ENCODE data around the gene PCNX2.

Gene PCNX2

DNA sequence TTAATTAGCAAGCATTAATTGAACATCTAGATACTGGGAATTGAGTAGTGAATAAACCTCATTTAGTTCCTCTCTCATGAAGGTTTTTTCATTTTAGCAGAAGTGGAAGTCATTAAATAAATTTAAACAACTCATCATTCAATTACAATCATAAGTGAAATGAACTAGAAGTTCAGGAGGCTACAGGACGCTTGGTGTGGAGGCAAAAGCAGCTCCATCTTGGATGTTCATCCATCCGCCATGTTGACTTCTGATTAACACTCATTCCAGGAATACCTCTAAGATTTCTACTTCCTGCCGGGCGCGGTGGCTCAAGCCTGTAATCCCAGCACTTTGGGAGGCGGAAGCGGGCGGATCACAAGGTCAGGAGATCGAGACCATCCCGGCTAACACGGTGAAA is 356.6 kb downstream of the PCNX2 start:
- Histone ChIP-seq H3K27ac (ENCODE audit: insufficient read depth, low read length, poor library complexity, severe bottlenecking) (no peak overlapping the region), H3K27me3 (replicated peaks; ENCODE audit: control insufficient read depth, insufficient read depth, low read length, poor library complexity, severe bottlenecking) (no peaks in the 10 kb centered on the region), H3K4me3 (ENCODE audit: insufficient read depth, low read depth, low read length, poor library complexity, severe bottlenecking) (no peak overlapping the region), H3K9me3 (ENCODE audit: control insufficient read depth, low read length) (no peaks in the 10 kb centered on the region), H3K36me3 (ENCODE audit: control insufficient read depth, insufficient read depth, low read length) (no peaks in the 10 kb centered on the region), H3K4me1 (ENCODE audit: control insufficient read depth, insufficient read depth, low read length, poor library complexity, severe bottlenecking) (no peaks in the 10 kb centered on the region)
- no peak for DNase-seq

DNA sequence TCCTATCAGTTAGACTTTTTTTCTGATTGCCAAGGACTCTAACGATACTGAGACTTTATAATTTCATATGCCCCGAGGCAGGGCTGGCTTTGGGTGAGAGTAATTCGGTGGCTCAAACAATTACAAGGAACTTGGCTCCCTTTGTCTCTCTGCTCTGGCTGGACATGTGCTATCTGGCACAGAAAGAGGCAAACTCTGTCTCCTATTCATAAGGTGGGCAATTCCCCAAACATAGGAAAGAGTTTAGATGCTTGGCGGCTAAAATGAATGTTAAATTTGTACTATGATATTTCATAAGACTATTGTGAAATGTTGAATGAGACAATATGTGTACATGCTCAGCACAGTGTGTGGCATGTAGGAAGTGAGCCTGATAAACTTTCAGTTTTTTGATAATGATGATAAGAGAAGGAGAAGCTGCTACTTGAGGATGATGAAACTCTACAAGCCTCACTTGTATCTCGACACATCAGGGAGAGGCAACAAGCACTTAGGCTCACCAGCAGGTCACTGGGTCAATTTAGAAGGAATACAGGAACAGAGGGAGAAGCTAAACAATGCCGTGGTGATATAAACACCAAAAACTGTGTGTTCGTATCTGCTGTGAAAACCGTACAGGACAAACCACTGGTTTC is 357.7 kb downstream of the PCNX2 start:
- no peak overlapping the region for H3K27ac ChIP-seq (ENCODE audit: insufficient read depth, low read length, poor library complexity, severe bottlenecking)
- no peaks in the 10 kb centered on the region for H3K4me1 ChIP-seq (ENCODE audit: control insufficient read depth, insufficient read depth, low read length, poor library complexity, severe bottlenecking)
- no peak for DNase-seq

DNA sequence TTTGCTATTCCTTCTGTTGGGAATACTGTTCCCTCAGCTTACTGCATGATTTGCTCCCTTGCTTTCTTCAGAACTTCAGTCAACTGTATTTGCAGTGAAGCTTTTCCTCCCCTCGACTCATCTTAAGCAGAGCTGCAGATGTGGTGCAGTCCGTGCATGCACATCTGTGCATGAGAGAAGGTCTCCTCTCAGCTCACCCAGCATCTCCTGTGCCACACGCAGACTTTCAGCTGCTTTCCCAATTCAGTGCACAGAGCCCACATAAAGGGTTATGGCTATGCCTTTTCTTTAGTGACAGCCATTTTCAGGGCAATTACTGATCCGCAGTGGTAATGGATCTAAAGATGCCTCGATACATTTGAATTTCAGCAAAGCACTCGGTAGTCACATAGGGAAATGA is 358.6 kb downstream of the PCNX2 start:
- H3K9me3 ChIP-seq (ENCODE audit: control insufficient read depth, low read length) = no peaks in the 10 kb centered on the region
- no peaks in the 10 kb centered on the region for H3K27me3 ChIP-seq (replicated peaks; ENCODE audit: control insufficient read depth, insufficient read depth, low read length, poor library complexity, severe bottlenecking)
- no peak overlapping the region for H3K27ac ChIP-seq (ENCODE audit: insufficient read depth, low read length, poor library complexity, severe bottlenecking)
- no peak for DNase-seq
- no peaks in the 10 kb centered on the region for H3K36me3 ChIP-seq (ENCODE audit: control insufficient read depth, insufficient read depth, low read length)
- no peaks in the 10 kb centered on the region for H3K4me1 ChIP-seq (ENCODE audit: control insufficient read depth, insufficient read depth, low read length, poor library complexity, severe bottlenecking)
- H3K4me3 ChIP-seq (ENCODE audit: insufficient read depth, low read depth, low read length, poor library complexity, severe bottlenecking) = no peak overlapping the region

More for the DNA sequence above, 357.7 kb downstream of the PCNX2 start:
- Histone ChIP-seq H3K9me3 (ENCODE audit: control insufficient read depth, low read length) (no peaks in the 10 kb centered on the region), H3K4me3 (ENCODE audit: insufficient read depth, low read depth, low read length, poor library complexity, severe bottlenecking) (no peak overlapping the region), H3K27me3 (replicated peaks; ENCODE audit: control insufficient read depth, insufficient read depth, low read length, poor library complexity, severe bottlenecking) (no peaks in the 10 kb centered on the region), H3K36me3 (ENCODE audit: control insufficient read depth, insufficient read depth, low read length) (no peaks in the 10 kb centered on the region)
